HepG2 (cell line): ENCODE results near the gene KDR. TPM values are rescaled to one million over a fixed set of nuclear protein-coding genes. Genes with fewer than 3 reads are reported as not detected.

Experiments used
- ATAC-seq: fragments of 200-7000 bp; cut with Tn5 transposase; 3 replicates; pipeline ENCODE4 v1.9.1; 2020; ENCODE audit warnings: mild to moderate bottlenecking, moderate library complexity
- Bru-seq: library from RNA; stranded (reverse); fragments of 400-500 nt; gene quantifications from one replicate; lab custom pipeline; 2021; lab: Mats Ljungman, UMichigan
- BruChase-seq, 2 experiments: library from RNA; stranded (reverse); fragments of 400-500 nt; gene quantifications; one replicate each; lab custom pipeline; 2021; lab: Mats Ljungman, UMichigan
- BruUV-seq: library from RNA; stranded (reverse); fragments of 400-500 nt; replicated peaks from 2 replicates; lab custom pipeline; 2021; lab: Mats Ljungman, UMichigan
- CTCF ChIA-PET: fragments of 300-600 bp; formaldehyde crosslinking; extraction: SDS; loops from one replicate; lab custom pipeline; 2021; ENCODE audit warnings: low total read pairs, inconsistent platforms, low intra/inter-chr PET ratio; lab: Yijun Ruan, JAX
- POLR2A ChIA-PET: fragments of 350-600 bp; sonication (Branson Sonifier 250); formaldehyde crosslinking; loops from one replicate; lab custom pipeline; 2020; ENCODE audit warnings: antibody characterized with exemption, inconsistent platforms; lab: Yijun Ruan, JAX
- DNase-seq: peaks from one replicate; pipeline ENCODE4 v3.0.0-alpha.2; 2015; ENCODE audit warnings: low spot score
- FAIRE-seq: peaks from 3 replicates; lab custom pipeline; 2011; peaks lifted over from hg19 to GRCh38; lab: Jason Lieb, UNC
- H2AFZ ChIP-seq: one replicate; pipeline ENCODE4 v1.6.1; 2011; ENCODE audit warnings: low read length, inconsistent platforms
- H3K27ac ChIP-seq: fragments of 300-600 bp; 3 replicates; pipeline ENCODE4 v1.8.0; 2011; ENCODE audit warnings: mixed run types, mild to moderate bottlenecking, mixed read lengths, low read length, inconsistent platforms; ENCODE audit not compliant: insufficient read depth; ENCODE audit errors: extremely low read length
- H3K27me3 ChIP-seq, 2 experiments: fragments of 200-600 bp in 1 of 2; 2 replicates in 1 of 2; 3 replicates in 1 of 2; pipeline versions ENCODE4 v1.6.0 to v1.8.0; 2011; ENCODE audit warnings: low read length in 2 of 2, mild to moderate bottlenecking in 2 of 2, moderate library complexity in 2 of 2, inconsistent platforms in 1 of 2; ENCODE audit not compliant: insufficient read depth in 2 of 2, control insufficient read depth in 1 of 2
- H3K36me3 ChIP-seq, 2 experiments: fragments of 200-600 bp in 1 of 2; replicated peaks in 1 of 2; 2 replicates in 1 of 2; 3 replicates in 1 of 2; pipeline versions ENCODE4 v1.5.1 to v1.8.0; 2011; ENCODE audit warnings: low read length in 2 of 2, inconsistent platforms in 1 of 2; ENCODE audit not compliant: insufficient read depth in 2 of 2, control insufficient read depth in 1 of 2
- H3K4me1 ChIP-seq: 2 replicates; pipeline ENCODE4 v1.5.1; 2012; ENCODE audit warnings: low read length, inconsistent platforms; ENCODE audit not compliant: insufficient read depth
- H3K4me2 ChIP-seq: 2 replicates; pipeline ENCODE4 v1.6.0; 2011; ENCODE audit warnings: low read depth, low read length, inconsistent platforms
- H3K4me3 ChIP-seq, 3 experiments: fragments of 200-600 bp in 1 of 3; sonication (generic), shearing (Covaris generic) in 1 of 3; replicated peaks in 1 of 3; 2 replicates each; pipeline ENCODE4 v1.5.1; 2011 to 2016; ENCODE audit warnings: low read length in 3 of 3, inconsistent platforms in 2 of 3, low read depth in 2 of 3, mild to moderate bottlenecking in 2 of 3, control low read depth in 1 of 3, mixed read lengths in 1 of 3; ENCODE audit not compliant: insufficient read depth in 1 of 3
- H3K79me2 ChIP-seq: one replicate; pipeline ENCODE4 v1.6.1; 2011; ENCODE audit warnings: low read length, inconsistent platforms; ENCODE audit not compliant: insufficient read depth
- H3K9ac ChIP-seq: 2 replicates; pipeline ENCODE4 v1.6.0; 2011; ENCODE audit warnings: mild to moderate bottlenecking, low read depth, low read length, inconsistent platforms; ENCODE audit not compliant: insufficient read depth
- H3K9me3 ChIP-seq: 2 replicates; pipeline ENCODE4 v1.5.1; 2012; ENCODE audit warnings: mild to moderate bottlenecking, low read length
- H4K20me1 ChIP-seq: 2 replicates; pipeline ENCODE4 v1.6.0; 2011; ENCODE audit warnings: inconsistent platforms, mild to moderate bottlenecking, low read length, moderate library complexity; ENCODE audit not compliant: insufficient read depth
- BRD4 ChIP-seq: sonication (generic); formaldehyde crosslinking; IDR thresholded peaks from 2 replicates; pipeline ENCODE4 v1.4.0; 2020; ENCODE audit warnings: missing genetic modification reagents
- CBX2 ChIP-seq, 2 experiments: fragments of 200-600 bp in 1 of 2; sonication (generic); formaldehyde crosslinking in 1 of 2; IDR thresholded peaks; 2 replicates each; pipeline versions ENCODE4 v1.7.0 to v1.8.1; 2018 to 2022; ENCODE audit warnings: low read depth in 2 of 2, low read length in 1 of 2, mild to moderate bottlenecking in 1 of 2, missing genetic modification reagents in 1 of 2
- FOXP1 ChIP-seq, 2 experiments: fragments of 450-650 bp in 1 of 2; IDR thresholded peaks; 2 replicates each; pipeline ENCODE4 v1.6.1; 2017 to 2018; ENCODE audit warnings: antibody characterized with exemption in 1 of 2
- MYNN ChIP-seq: sonication (generic); formaldehyde crosslinking; IDR thresholded peaks from 2 replicates; pipeline ENCODE4 v1.4.0; 2020; ENCODE audit warnings: mild to moderate bottlenecking, low read depth, missing genetic modification reagents
- RARA ChIP-seq: IDR thresholded peaks from 2 replicates; pipeline ENCODE4 v1.6.1; 2016; ENCODE audit warnings: missing genetic modification reagents, missing compliant biosample characterization
- STAT5B ChIP-seq: sonication (generic); formaldehyde crosslinking; IDR thresholded peaks from 2 replicates; pipeline ENCODE4 v1.4.0; 2020; ENCODE audit warnings: missing genetic modification reagents
- TRIM24 ChIP-seq: sonication (generic); formaldehyde crosslinking; IDR thresholded peaks from 2 replicates; pipeline ENCODE4 v1.8.0; 2022; ENCODE audit warnings: mild to moderate bottlenecking, missing genetic modification reagents
- ZFP37 ChIP-seq: sonication (generic); formaldehyde crosslinking; IDR thresholded peaks from 2 replicates; pipeline ENCODE4 v1.4.0; 2020; ENCODE audit warnings: missing genetic modification reagents, borderline replicate concordance
- ZNF256 ChIP-seq: sonication (generic); formaldehyde crosslinking; conservative IDR thresholded peaks from 2 replicates; pipeline ENCODE4 v1.4.0; 2020; ENCODE audit warnings: missing genetic modification reagents
- WGBS: methylation state at CpG from one replicate; pipeline ENCODE4 v1.1.6; 2017; ENCODE audit warnings: low lambda C conversion rate; 5-methylcytosine and 5-hydroxymethylcytosine counted together
- in situ Hi-C: cut with HindIII; loops from 2 replicates; pipeline ENCODE4 v1.10.0; 2017; ENCODE audit warnings: low pct_unique_long_range_greater_than_20kb; ENCODE audit not compliant: extremely low pct_ligation_motif_present
- intact Hi-C: fragments of 100-400 bp; cut with micrococcal nuclease; formaldehyde crosslinking; loops from one replicate; pipeline ENCODE4 v1.10.0; 2022; ENCODE audit not compliant: unreplicated experiment
- long read RNA-seq, 2 experiments: library from RNA in 1 of 2; library from polyadenylated mRNA in 1 of 2; stranded (forward) in 1 of 2; unstranded in 1 of 2; transcript quantifications; one replicate each; pipeline ENCODE4 v2.0.0, GENCODE V29; 2019 to 2022
- polyA minus RNA-seq, 3 experiments: library from RNA; depleted of rRNA, polyadenylated mRNA; stranded (reverse); fragments of >200 nt; gene quantifications; 2 replicates each; pipeline ENCODE4 v1.2.3, GENCODE V29; 2011; ENCODE audit warnings: low replicate concordance in 1 of 3
- polyA plus RNA-seq, 8 experiments: library from polyadenylated mRNA; depleted of rRNA in 3 of 8; stranded (reverse) in 7 of 8; unstranded in 1 of 8; fragments of >200 nt; fragmentation: Illumina TruSeq in 4 of 8; extraction: Trizol in 4 of 8; gene quantifications; 2 replicates each; pipeline versions ENCODE4 v1.2.1 to v1.2.3, GENCODE V29; 2011 to 2016; ENCODE audit warnings: low read depth in 4 of 8, missing spikeins in 1 of 8, mixed read lengths in 1 of 8; ENCODE audit not compliant: insufficient read depth in 1 of 8
- total RNA-seq, 5 experiments: library from RNA; depleted of rRNA; stranded (reverse); fragments of >200 nt; fragmentation: Illumina TruSeq; extraction: Trizol; gene quantifications; 2 replicates each; pipeline ENCODE4 v1.2.3, GENCODE V29; 2016; ENCODE audit warnings: low read depth in 1 of 5
- TF ChIP-seq, protein P1 (sequence below): sonication (generic); formaldehyde crosslinking; IDR thresholded peaks from 2 replicates; pipeline ENCODE4 v1.4.0; 2020; ENCODE audit warnings: mild to moderate bottlenecking, missing genetic modification reagents
- TF ChIP-seq, protein P2 (sequence below): sonication (generic); formaldehyde crosslinking; conservative IDR thresholded peaks from 2 replicates; pipeline ENCODE4 v1.8.1; 2023; ENCODE audit warnings: missing genetic modification reagents
- TF ChIP-seq, protein P3 (sequence below): sonication (generic); formaldehyde crosslinking; IDR thresholded peaks from 2 replicates; pipeline ENCODE4 v1.5.0; 2020; ENCODE audit warnings: mild to moderate bottlenecking, missing genetic modification reagents

Gene KDR
- total RNA-seq (2016; rRNA removed; fragmentation: Illumina TruSeq; extraction: Trizol) (not detected in 2 replicates), polyA plus RNA-seq (2011; rRNA removed) (not detected in 2 replicates), polyA minus RNA-seq (2011; rRNA and poly(A)+ RNA removed; ENCODE audit: low replicate concordance) (not detected in 2 replicates), Bru-seq, nascent RNA (not detected), BruChase-seq, experiment 1, labeled RNA remaining after a 6-hour chase (not detected), BruChase-seq, experiment 2, labeled RNA remaining after a 2-hour chase (not detected)
- not detected in 2 replicates for total RNA-seq (2016; cell fraction: cytosol; rRNA removed; fragmentation: Illumina TruSeq; extraction: Trizol; ENCODE audit: low read depth)
- not detected in 2 replicates for total RNA-seq (2016; cell fraction: insoluble cytoplasmic fraction; rRNA removed; fragmentation: Illumina TruSeq; extraction: Trizol)
- not detected in 2 replicates for total RNA-seq (2016; cell fraction: membrane; rRNA removed; fragmentation: Illumina TruSeq; extraction: Trizol)
- total RNA-seq (2016; cell fraction: nucleus; rRNA removed; fragmentation: Illumina TruSeq; extraction: Trizol), result not detected in 2 replicates
- polyA plus RNA-seq (2011; cell fraction: cytosol; rRNA removed), result not detected in 2 replicates
- not detected in 2 replicates for polyA plus RNA-seq (2011; cell fraction: nucleus; rRNA removed)
- not detected in 2 replicates for polyA plus RNA-seq (2012)
- not detected in 2 replicates for polyA plus RNA-seq (2016; cell fraction: cytosol; fragmentation: Illumina TruSeq; extraction: Trizol; ENCODE audit: low read depth)
- polyA plus RNA-seq (2016; cell fraction: insoluble cytoplasmic fraction; fragmentation: Illumina TruSeq; extraction: Trizol; ENCODE audit: low read depth), result not detected in 2 replicates
- not detected in 2 replicates for polyA plus RNA-seq (2016; cell fraction: membrane; fragmentation: Illumina TruSeq; extraction: Trizol; ENCODE audit: low read depth)
- polyA plus RNA-seq (2016; cell fraction: nucleus; fragmentation: Illumina TruSeq; extraction: Trizol; ENCODE audit: insufficient read depth, low read depth), result not detected in 2 replicates
- polyA minus RNA-seq (2011; cell fraction: cytosol; rRNA and poly(A)+ RNA removed), result not detected in 2 replicates
- polyA minus RNA-seq (2011; cell fraction: nucleus; rRNA and poly(A)+ RNA removed), result not detected in 2 replicates
- long read RNA-seq, experiment 1, result 0 reads
- long read RNA-seq, experiment 2, result 0 reads

GRCh38 chr4:55125087-55125721, at the start of gene KDR:
TSS of gene KDR (minus strand) at chr4:55125595. CDS start at chr4:55125293, 302 bp downstream.
- Histone ChIP-seq H3K9me3 (no peaks in the 10 kb centered on the region), H3K27ac (no peak within 1 kb of the TSS), H3K9ac (no peak within 1 kb of the TSS), H4K20me1 (no peaks in the 10 kb centered on the region), H3K36me3 (no peaks in the 10 kb centered on the region), H2AFZ (no peak within 1 kb of the TSS), H3K27me3 (peaks cover 0 to 15% of the 10 kb centered on the region in 2 experiments; a peak in 3 of 5 replicates), H3K79me2 (no peaks in the 10 kb centered on the region), H3K4me1 (no peaks in the 10 kb centered on the region), H3K4me2 (no peak within 1 kb of the TSS), H3K4me3 (no peak within 1 kb of the TSS)
- TF ChIP-seq CBX2 (IDR thresholded peaks at IDR 0.05; ENCODE audit: low read depth, low read length), result no peak
- no peak for TF ChIP-seq CBX2 (CRISPR knock-in tag; IDR thresholded peaks at IDR 0.05; ENCODE audit: low read depth)
- no peak for TF ChIP-seq RARA
- TF ChIP-seq STAT5B (CRISPR knock-in tag), result no peak
- TF ChIP-seq ZFP37 (CRISPR knock-in tag), result no peak
- TF ChIP-seq ZNF256 (CRISPR knock-in tag), result no peak
- TF ChIP-seq FOXP1 (IDR thresholded peaks at IDR 0.05), result no peak
- no peak for TF ChIP-seq FOXP1 (CRISPR knock-in tag; IDR thresholded peaks at IDR 0.05)
- no peak for TF ChIP-seq TRIM24 (CRISPR knock-in tag)
- TF ChIP-seq, protein P1, sequence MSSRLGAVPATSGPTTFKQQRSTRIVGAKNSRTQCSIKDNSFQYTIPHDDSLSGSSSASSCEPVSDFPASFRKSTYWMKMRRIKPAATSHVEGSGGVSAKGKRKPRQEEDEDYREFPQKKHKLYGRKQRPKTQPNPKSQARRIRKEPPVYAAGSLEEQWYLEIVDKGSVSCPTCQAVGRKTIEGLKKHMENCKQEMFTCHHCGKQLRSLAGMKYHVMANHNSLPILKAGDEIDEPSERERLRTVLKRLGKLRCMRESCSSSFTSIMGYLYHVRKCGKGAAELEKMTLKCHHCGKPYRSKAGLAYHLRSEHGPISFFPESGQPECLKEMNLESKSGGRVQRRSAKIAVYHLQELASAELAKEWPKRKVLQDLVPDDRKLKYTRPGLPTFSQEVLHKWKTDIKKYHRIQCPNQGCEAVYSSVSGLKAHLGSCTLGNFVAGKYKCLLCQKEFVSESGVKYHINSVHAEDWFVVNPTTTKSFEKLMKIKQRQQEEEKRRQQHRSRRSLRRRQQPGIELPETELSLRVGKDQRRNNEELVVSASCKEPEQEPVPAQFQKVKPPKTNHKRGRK (CRISPR knock-in tag), result no peak
- TF ChIP-seq, protein P2, sequence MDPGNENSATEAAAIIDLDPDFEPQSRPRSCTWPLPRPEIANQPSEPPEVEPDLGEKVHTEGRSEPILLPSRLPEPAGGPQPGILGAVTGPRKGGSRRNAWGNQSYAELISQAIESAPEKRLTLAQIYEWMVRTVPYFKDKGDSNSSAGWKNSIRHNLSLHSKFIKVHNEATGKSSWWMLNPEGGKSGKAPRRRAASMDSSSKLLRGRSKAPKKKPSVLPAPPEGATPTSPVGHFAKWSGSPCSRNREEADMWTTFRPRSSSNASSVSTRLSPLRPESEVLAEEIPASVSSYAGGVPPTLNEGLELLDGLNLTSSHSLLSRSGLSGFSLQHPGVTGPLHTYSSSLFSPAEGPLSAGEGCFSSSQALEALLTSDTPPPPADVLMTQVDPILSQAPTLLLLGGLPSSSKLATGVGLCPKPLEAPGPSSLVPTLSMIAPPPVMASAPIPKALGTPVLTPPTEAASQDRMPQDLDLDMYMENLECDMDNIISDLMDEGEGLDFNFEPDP (CRISPR knock-in tag), result no peak
- no peak for TF ChIP-seq MYNN (CRISPR knock-in tag)
- TF ChIP-seq BRD4 (CRISPR knock-in tag), result no peak
- TF ChIP-seq, protein P3, sequence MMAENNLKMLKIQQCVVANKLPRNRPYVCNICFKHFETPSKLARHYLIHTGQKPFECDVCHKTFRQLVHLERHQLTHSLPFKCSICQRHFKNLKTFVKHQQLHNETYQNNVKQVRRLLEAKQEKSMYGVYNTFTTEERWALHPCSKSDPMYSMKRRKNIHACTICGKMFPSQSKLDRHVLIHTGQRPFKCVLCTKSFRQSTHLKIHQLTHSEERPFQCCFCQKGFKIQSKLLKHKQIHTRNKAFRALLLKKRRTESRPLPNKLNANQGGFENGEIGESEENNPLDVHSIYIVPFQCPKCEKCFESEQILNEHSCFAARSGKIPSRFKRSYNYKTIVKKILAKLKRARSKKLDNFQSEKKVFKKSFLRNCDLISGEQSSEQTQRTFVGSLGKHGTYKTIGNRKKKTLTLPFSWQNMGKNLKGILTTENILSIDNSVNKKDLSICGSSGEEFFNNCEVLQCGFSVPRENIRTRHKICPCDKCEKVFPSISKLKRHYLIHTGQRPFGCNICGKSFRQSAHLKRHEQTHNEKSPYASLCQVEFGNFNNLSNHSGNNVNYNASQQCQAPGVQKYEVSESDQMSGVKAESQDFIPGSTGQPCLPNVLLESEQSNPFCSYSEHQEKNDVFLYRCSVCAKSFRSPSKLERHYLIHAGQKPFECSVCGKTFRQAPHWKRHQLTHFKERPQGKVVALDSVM (CRISPR knock-in tag), result no peak
- intact Hi-C loops, result no loop called here
- in situ Hi-C loops, result no loop called here
- ChIA-PET POLR2A (no interaction called here), CTCF (no interaction called here)
- 49% methylated on average over 22 of the region's 57 CpGs for WGBS
- BruUV-seq, result no TSS peak
- DNase-seq, result no peak
- FAIRE-seq, result no peak
- ATAC-seq, result no peak
